ENCODE results near the gene NBPF3. TPM values are rescaled to one million over a fixed set of nuclear protein-coding genes. Genes with fewer than 3 reads are reported as not detected.
"Not testable (repeated sequence)": the region's sequence is repeated elsewhere in the genome, so short reads cannot be mapped to it uniquely, and the experiment has no call there.

The NBPF3 gene, protein sequence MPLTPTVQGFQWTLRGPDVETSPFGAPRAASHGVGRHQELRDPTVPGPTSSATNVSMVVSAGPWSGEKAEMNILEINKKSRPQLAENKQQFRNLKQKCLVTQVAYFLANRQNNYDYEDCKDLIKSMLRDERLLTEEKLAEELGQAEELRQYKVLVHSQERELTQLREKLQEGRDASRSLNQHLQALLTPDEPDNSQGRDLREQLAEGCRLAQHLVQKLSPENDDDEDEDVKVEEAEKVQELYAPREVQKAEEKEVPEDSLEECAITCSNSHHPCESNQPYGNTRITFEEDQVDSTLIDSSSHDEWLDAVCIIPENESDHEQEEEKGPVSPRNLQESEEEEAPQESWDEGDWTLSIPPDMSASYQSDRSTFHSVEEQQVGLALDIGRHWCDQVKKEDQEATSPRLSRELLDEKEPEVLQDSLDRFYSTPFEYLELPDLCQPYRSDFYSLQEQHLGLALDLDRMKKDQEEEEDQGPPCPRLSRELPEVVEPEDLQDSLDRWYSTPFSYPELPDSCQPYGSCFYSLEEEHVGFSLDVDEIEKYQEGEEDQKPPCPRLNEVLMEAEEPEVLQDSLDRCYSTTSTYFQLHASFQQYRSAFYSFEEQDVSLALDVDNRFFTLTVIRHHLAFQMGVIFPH
- 0.85 and 3.0 TPM in 2 replicates for total RNA-seq

DNA sequence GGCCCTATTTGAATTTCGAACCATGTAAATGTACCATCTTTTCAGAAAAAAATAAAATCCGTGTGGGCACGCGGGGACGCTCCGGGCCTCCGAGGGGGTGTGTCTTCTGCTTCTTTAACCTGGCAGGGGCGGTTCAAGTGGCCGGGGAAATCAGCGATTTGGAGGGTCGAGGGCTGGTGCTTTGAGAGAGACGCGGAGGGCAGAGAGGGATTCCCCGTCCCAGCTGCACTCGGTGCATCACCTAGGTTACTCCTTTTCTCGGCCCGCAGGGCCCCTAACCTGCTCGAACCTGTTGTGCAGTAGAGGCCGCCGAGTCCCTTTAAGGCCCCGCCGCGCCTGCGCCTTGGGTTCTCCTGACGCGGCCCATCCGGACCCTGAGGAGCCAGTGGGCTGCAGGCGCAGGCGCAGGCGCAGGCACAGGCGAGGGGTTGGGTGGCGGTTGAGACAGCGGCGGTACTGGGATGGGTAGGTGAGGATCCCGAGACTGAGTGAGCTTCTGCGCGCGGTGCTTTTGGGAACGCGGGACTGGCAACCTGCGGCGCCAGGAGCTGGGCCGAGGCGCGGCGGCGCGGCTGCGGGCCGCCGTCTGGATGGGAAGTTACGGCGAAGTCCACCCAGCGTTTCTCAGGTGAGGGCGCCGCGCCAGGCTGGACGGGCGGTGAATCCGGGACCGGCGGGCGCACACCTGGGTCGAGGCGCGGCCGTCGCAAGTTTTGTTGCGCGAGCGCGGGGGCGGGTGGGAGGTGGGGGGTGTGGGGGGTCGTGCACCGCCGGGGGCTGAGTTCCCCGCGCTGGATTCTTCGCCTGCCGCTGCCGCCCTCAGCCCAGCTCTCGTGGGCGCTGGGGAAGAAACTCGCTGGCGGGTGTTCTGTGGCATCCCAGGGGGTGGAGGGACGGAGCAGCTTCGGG, at the start of gene NBPF3:
Gene NBPF3 (plus strand): TSS at position 417 of the 909 bp plus-strand sequence. CDS start 4,950 bp downstream, outside the sequence.
- peak; percentile 32 for DNase-seq (ENCODE audit: low read depth, low spot score)

DNA sequence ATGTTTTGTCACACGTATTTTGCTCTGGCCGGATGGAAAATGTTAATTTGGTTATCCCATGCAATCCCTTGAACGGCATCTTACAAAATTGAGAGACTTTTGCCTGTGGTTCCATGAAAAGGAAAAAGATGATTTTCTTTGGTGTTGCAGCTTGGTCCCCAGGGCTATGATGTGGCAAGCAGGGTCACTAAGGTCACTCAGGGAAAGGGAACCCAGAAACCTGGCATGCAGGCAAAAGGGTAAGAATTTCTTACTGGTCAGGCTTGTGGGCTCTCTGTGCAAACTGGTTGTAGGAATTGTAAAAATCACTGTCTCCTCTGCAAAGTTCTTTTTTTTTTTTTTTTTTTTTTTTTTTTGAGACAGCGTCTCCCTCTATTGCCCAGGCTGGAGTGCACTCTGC, 48.4 kb upstream of the NBPF3 start:
- no peak for DNase-seq (ENCODE audit: low read depth, low spot score)

DNA sequence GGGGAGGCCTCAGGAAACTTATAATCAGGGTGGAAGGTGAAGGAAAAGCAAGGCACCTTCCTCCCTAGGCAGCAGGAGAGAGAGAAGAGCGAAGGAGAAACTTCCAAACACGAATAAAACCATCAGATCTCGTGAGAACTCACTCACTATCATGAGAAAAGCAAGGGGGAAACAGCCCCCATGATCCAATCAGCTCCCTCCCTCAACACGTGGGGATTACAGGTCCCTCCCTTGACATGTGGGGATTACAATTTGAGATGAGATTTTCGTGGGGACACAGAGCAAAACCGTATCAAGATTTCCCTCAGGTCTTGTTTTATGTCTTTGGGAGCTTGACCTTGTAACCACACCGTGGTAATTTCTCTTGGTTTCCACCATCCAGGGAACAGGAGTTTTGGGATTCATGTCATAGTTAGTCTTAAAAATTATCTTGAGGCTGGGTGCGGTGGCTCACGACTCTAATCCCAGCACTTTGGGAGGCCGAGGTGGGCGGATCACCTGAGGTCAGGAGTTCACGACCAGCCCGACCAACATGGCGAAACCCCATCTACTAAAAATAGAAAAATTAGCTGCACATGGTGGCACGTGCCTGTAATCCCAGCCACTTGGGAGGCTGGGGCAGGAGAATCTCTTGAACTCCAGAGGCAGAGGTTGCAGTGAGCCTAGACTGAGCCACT, 47.2 kb upstream of the NBPF3 start:
- DNase-seq (ENCODE audit: low read depth, low spot score) = no peak

DNA sequence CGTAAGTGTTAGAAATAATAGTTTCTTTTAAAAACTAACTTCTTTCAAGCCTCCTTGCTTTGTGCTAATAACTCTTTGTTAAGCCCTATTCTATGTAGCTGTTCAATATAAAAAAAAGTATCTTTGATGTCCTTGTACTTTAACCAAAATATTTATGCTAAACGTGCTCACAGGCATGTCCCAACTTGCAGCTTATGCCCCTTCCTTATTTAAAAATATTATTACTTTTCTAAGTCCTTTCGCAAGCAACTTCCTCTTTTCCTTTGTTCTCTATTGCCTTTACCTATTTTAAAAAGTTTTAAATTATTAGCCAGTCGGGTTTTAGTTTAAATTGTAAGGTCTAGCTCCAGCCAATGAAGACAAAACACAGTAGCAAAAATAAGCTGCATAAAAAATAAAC, 43.4 kb upstream of the NBPF3 start:
- DNase-seq (ENCODE audit: low read depth, low spot score) = no peak

DNA sequence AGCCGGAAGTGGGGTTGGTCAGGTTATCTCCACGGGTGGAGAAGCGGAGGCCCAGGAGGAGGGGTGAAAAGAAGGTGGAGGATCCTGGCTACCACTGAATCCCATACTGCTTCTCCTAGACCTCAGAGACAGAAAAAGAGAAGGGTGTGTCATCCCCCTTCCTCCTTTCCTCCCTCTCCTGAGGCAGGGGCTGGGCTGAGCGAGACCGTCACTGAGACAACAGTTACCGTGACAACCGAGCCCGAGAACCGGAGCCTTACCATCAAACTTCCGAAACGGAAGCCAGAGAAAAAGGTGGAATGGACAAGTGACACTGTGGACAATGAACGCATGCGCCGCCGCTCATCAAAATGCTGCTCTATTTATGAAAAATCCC, 42.1 kb upstream of the NBPF3 start:
- DNase-seq (ENCODE audit: low read depth, low spot score) = no peak

DNA sequence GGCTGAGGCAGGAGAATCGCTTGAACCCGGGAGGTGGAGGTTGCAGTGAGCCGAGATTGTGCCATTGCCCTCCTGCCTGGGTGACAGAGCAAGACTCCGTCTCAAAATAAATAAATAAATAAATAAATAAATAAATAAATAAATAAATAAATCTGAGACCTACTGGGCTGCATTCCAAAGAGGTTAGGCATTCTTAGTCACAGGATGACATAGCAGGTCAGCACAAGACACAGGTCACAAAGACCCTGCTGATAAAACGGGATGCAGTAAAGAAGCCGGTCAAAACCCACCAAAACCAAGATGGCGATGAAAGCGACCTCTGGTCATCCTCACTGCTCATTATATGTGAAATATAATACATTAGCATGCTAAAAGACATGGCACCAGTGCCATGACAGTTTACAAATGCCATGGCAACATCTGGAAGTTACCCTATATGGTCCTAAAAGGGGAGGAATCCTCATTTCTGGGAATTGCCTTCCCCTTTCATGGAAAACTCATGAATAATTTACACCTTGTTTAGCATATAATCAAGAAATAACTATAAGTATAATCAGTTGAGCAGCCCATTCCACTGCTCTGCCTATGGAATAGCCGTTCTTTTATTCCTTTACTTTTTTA, 38.1 kb upstream of the NBPF3 start:
- DNase-seq (ENCODE audit: low read depth, low spot score) = not testable (repeated sequence)

DNA sequence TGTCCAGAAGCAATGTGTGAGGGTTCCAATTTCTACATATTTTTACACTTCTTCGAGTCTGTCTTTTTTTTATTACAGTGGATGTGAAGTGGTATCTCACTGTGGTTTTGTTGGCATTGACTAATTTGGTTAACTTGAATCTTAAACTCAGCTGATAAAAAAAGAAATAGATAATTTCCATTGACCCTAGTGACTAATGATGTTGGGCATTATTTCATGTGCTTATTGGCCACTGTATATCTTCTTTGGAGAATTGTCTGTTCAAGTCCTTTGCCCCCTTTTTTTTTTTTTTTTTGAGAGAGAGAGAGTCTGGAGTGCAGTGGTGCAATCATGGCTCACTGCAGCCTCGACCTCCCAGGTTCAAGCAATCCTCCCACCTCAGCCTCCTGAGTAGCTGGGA, 33.3 kb upstream of the NBPF3 start:
- no peak for DNase-seq (ENCODE audit: low read depth, low spot score)

DNA sequence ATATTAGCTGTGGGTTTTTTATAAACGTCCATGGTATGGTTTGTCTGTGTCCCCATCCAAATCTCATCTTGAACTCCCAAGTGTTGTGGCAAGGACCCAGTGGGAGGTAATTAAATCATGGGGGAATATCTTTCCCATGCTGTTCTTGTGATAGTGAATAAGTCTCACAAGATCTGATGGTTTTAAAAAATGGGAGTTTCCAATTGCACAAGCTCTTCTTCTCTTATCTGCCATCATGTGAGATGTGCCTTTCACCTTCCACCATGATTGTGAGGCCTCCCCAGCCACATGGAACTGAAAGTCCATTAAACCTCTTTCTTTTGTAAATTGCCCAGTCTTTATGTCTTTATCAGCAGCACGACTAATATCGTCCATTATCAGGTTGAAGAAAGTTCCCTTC, 30.0 kb upstream of the NBPF3 start:
- DNase-seq (ENCODE audit: low read depth, low spot score) = not testable (repeated sequence)

DNA sequence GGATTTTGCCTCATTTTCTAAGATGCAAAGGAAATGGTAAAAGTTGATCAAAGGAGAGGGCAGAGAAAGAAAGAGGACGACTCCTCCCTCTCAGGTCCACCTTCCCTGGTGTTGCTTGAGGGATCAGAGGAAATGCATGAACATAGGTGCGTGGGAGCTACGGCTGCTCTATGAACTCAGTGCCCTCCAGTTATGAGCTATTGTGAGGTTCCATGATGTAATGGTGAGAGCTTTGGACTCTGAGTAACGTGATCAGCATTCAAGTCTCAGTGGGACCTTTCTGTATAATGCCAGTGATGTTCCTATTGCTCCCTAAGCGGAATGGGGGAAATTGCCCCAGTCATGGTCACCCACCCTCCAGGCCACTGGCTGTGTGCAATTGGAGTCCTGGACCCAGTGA, 25.9 kb upstream of the NBPF3 start:
- no peak for DNase-seq (ENCODE audit: low read depth, low spot score)

DNA sequence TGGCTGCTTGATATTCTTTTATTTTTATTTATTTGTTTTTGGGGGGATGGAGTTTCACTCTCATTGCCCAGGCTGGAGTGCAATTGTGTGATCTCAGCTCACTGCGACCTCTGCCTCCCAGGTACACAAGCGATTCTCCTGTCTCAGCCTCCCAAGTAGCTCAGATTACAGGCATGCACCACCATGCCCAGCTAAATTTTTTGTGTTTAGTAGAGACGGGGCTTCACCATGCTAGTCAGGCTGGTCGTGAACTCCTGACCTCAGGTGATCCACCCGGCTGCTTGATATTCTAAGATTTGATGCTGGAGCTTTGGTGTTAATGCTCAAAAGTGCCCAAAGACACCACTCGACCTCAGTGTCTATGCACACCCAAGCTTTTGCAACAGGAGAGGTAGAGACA, 19.6 kb upstream of the NBPF3 start:
- DNase-seq (ENCODE audit: low read depth, low spot score) = not testable (repeated sequence)

DNA sequence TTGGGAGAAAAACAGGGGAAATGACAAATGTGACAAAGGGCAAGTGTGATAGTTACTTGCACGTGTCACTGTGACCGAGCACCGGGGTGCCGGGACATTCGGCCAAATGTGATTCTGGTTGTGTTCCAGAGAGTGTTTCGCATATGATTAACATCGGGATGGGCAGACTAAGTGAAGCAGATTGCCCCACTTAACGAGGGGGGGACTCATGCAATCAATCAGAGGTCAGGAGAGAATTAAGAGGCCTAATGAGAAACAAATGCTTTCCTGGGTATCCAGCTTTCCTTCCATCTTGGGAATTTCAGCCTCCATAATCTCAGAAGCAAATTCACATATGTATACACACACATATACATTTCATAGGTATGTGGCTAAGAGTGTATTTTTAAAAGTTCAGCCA, 18.6 kb upstream of the NBPF3 start:
- not testable (repeated sequence) for DNase-seq (ENCODE audit: low read depth, low spot score)

DNA sequence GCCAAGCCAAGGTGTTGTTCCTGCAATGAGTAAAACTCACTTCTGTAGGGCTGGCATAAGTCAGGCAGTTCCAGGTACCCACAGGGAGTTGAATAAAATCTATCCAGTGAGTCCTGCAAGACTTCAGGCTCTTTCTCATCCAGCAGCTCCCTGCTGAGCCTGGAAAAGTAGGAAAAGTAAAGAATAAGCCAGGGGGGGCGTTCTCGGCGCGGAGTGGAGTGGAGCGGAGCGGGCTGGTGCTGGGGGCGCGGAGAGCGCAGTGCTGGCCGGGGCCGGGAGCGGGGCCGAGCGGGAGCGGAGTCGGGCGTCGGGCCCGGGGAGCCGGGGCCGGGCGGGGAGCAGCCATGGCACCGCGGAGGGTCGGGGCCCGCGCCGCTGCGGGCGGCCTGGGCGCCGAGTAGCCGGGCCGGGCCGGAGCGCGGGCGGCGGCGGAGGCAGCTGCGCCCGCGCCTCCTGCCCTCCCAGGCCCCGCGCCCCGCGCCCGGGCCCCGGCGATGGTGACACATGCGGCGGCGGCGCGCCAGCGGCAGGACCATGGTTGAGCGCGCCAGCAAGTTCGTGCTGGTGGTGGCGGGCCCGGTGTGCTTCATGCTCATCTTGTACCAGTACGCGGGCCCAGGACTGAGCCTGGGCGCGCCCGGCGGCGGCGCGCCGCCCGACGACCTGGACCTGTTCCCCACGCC, 12.0 kb upstream of the NBPF3 start:
- not testable (repeated sequence) for DNase-seq (ENCODE audit: low read depth, low spot score)

DNA sequence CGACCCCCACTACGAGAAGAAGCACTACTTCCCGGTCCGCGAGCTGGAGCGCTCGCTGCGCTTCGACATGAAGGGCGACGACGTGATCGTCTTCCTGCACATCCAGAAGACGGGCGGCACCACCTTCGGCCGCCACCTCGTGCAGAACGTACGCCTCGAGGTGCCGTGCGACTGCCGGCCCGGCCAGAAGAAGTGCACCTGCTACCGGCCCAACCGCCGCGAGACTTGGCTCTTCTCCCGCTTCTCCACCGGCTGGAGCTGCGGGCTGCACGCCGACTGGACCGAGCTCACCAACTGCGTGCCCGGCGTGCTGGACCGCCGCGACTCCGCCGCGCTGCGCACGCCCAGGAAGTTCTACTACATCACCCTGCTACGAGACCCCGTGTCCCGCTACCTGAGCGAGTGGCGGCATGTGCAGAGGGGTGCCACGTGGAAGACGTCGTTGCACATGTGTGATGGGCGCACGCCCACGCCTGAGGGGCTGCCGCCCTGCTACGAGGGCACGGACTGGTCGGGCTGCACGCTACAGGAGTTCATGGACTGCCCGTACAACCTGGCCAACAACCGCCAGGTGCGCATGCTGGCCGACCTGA, 11.4 kb upstream of the NBPF3 start:
- not testable (repeated sequence) for DNase-seq (ENCODE audit: low read depth, low spot score)

DNA sequence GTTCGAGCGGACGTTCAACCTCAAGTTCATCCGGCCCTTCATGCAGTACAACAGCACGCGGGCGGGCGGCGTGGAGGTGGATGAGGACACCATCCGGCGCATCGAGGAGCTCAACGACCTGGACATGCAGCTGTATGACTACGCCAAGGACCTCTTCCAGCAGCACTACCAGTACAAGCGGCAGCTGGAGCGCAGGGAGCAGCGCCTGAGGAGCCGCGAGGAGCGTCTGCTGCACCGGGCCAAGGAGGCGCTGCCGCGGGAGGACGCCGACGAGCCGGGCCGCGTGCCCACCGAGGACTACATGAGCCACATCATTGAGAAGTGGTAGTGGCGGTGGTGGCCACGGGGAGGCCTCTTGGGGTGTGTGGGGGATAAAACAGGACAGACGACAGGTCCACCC, 10.7 kb upstream of the NBPF3 start:
- DNase-seq (ENCODE audit: low read depth, low spot score) = not testable (repeated sequence)

DNA sequence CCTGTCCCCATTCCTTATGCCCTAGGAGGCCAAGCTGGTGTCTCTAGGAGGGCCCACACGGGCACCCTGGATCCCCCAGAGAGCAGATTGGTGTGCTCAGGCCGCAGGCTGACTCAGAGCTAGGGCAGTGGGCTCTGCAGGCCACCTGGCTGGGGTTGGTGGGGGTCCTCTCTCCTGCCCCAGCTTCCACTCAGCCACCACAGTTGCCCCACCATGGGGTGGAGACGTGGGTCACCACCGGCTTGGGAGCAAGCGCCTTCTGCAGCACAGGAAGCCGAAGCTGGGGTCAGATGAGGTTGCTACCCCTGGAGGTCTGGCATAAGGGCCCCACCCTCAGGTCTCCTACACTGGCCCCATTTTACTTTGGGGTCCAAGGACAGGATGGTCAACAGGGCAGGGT, 9.1 kb upstream of the NBPF3 start:
- DNase-seq (ENCODE audit: low read depth, low spot score) = not testable (repeated sequence)

DNA sequence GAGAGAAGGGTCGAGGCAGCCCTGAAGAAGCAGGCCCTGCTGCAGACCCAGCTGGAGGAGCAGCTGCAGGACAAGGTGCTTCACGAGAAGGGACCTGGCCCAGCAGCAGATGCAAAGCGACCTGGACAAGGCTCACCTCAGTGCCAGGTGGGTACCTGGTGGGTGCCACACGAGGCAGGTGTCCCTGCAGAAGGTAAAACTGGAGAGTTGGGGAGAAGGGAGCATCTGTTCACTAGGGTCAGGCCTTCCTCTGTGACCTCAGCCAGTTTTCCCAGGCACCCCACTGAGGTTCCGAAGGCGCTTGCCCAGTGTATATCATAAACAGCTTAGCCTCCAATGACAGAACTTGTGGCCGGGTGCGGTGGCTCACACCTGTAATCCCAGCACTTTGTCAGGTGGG, 5.5 kb upstream of the NBPF3 start:
- DNase-seq (ENCODE audit: low read depth, low spot score) = no peak

DNA sequence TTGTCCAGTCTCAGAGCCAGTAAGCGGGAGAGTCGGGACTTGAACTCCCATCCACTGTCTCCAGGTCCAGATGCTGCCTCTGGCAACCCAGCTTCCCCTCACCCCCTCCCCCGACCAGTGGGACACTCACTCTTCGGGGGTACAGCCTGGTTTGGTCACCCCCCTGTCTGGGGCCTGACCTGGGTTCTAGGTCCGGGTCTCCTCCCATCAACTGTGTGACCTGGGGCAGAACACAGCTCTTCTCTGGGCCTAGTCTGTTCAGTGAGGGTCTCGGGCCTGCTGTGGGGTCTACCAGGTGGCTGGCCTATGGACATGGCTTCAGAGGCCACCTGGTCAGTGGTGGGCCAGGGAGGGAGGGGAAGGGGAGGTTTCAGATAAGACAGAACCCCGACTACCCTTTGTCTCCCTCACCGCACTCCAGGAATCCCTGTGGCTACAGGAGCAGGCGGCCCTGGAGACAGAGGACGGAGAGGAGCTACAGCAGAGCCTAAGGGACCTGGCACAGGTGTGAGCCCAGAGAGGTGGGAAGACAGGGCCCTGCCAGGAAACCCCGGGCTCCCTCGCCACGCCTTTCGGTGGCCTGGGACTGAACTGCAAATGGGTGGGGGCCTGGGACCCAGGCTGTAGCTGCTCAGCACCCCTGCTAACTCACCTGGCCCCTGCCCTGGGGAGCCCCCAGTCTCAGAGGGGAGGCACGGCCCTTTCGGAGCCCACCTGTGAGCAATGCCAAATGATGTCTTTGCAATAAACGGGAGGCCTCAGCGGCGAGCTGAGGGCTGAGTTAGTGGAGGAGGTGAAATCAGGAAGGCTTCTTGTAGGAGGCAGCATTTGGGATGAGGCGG, 4.1 kb upstream of the NBPF3 start:
- no peak for DNase-seq (ENCODE audit: low read depth, low spot score)

DNA sequence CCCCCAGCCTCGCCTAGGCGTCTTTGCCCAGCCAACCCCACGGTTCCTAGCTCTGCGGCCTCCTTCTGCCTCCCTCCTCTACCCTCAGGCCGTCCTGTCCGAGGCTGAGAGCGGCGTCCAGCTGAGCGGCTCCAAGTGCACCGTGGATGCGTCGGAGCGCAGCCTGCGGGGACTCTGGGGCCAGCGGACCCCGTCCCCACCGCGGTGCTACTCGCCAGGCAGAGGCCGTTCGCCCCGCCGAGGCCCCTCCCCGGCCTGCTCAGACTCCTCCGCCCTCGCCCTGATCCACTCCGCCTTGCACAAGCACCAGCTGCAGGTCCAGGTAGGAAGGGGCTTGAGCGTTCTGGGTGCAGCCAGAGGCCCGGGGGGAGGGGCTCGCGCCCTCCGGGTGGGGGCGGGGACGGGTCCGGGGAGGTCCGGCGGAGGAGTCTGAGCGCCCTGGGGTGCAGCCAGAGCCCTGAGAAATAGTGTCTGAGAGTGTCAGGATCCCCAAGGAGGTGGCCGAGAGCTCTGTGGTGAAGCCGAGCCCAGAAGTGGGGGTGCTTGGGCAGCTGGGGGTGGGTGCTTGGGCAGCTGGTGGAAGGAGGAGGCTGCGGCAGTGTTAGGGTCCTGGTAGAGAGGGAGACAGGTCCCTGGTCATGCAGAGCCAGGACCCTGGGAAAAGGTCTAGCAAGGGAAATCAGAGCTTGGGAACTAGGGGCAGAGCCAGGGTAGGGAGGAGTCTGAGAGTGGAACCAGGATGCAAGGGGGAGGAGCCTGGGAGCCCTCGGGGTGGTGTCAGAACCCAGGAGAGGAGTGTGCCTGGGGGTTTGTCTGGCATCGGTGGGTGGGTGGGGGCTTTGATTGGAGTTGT, 3.2 kb upstream of the NBPF3 start:
- DNase-seq (ENCODE audit: low read depth, low spot score) = no peak
